GM12878 (cell line): Measurements from ENCODE around the gene NTM. TPM values are rescaled to one million over a fixed set of nuclear protein-coding genes. Genes with fewer than 3 reads are reported as not detected.

ENCODE experiments used
- KAT2A ChIP-seq: conservative IDR thresholded peaks from 2 replicates; pipeline ENCODE4 v1.6.1; 2011; ENCODE audit warnings: low read depth, low read length; ENCODE audit not compliant: control insufficient read depth
- NKRF ChIP-seq: fragments of 450-650 bp; conservative IDR thresholded peaks from 2 replicates; pipeline ENCODE4 v1.6.1; 2017; ENCODE audit warnings: mild to moderate bottlenecking, moderate library complexity
- SREBF2 ChIP-seq: IDR thresholded peaks from 2 replicates; pipeline ENCODE4 v1.6.1; 2012; ENCODE audit warnings: mild to moderate bottlenecking, low read length
- YBX1 ChIP-seq: fragments of 450-650 bp; IDR thresholded peaks from 2 replicates; pipeline ENCODE4 v1.6.1; 2016; ENCODE audit warnings: antibody characterized with exemption
- ZBTB33 ChIP-seq: fragments of 450-650 bp; IDR thresholded peaks from 2 replicates; pipeline ENCODE4 v1.6.1; 2017; ENCODE audit warnings: mild to moderate bottlenecking
- ZNF384 ChIP-seq: IDR thresholded peaks from 2 replicates; pipeline ENCODE4 v1.6.1; 2012; ENCODE audit warnings: low read depth, mild to moderate bottlenecking, low read length, improper control_type of control experiment, borderline replicate concordance
- ZNF592 ChIP-seq: fragments of 450-650 bp; IDR thresholded peaks from 2 replicates; pipeline ENCODE4 v1.6.1; 2017; ENCODE audit warnings: mild to moderate bottlenecking, moderate library complexity
- polyA plus RNA-seq, 11 experiments: library from polyadenylated mRNA; depleted of rRNA in 4 of 11; unstranded in 6 of 11; stranded (reverse) in 5 of 11; fragments of >200 nt; fragmentation: Nextera tagmentation in 4 of 11; fragmentation: Illumina TruSeq in 1 of 11; extraction: Ambion mirVana in 4 of 11; extraction: Trizol in 1 of 11; gene quantifications; 1 replicate in 1 of 11; 2 replicates in 10 of 11; pipeline versions ENCODE4 v1.2.1 to v1.2.3, GENCODE V29; 2011 to 2016; ENCODE audit warnings: inconsistent platforms in 2 of 11, missing spikeins in 2 of 11, low read depth in 1 of 11
- total RNA-seq, 4 experiments: library from RNA; depleted of rRNA in 3 of 4; stranded (reverse); fragments of >200 nt in 3 of 4; fragmentation: Illumina TruSeq in 1 of 4; extraction: Trizol in 1 of 4; gene quantifications; 2 replicates each; pipeline versions ENCODE4 v1.2.1 to v1.2.3, GENCODE V29; 2013 to 2021
- TF ChIP-seq, protein P1 (sequence below): fragments of 450-650 bp; IDR thresholded peaks from 2 replicates; pipeline ENCODE4 v1.6.1; 2018; ENCODE audit warnings: mild to moderate bottlenecking, low read depth, moderate library complexity; ENCODE audit not compliant: partially characterized antibody
- TF ChIP-seq, protein P2 (sequence below): IDR thresholded peaks from 2 replicates; pipeline ENCODE4 v1.6.1; 2012; ENCODE audit warnings: low read depth, low read length, improper control_type of control experiment

The NTM gene
- total and polyA plus RNA-seq, 10 of the 15 experiments (the other 5 are each of a cell fraction or from before 2014, with no cell fraction given), result not detected

DNA sequence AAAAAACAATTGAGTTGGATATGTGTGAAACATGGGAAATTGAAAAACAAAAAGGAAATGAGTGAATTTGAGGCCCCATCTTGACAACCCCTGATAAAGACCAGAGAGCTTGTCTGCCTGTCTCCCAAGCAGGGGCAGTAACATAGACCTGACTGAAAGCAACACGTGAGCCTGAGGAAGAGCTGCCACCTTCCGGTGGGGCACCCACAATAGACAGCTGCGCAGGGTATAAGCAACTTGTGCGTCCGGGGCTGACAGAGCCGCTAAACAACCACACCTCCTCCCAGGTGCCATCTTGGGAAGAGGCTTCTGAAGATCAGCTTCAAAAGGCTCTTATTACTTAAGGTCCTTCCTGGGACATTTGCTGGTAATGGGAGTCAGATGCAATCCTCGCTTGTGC is 166.8 kb downstream of the NTM start (continued):
- TF ChIP-seq ZNF592 (no peak), YBX1 (no peak), NKRF (no peak), ZBTB33 (no peak), SREBF2 (no peak), KAT2A (no peak), ZNF384 (no peak)
- TF ChIP-seq, protein P1, sequence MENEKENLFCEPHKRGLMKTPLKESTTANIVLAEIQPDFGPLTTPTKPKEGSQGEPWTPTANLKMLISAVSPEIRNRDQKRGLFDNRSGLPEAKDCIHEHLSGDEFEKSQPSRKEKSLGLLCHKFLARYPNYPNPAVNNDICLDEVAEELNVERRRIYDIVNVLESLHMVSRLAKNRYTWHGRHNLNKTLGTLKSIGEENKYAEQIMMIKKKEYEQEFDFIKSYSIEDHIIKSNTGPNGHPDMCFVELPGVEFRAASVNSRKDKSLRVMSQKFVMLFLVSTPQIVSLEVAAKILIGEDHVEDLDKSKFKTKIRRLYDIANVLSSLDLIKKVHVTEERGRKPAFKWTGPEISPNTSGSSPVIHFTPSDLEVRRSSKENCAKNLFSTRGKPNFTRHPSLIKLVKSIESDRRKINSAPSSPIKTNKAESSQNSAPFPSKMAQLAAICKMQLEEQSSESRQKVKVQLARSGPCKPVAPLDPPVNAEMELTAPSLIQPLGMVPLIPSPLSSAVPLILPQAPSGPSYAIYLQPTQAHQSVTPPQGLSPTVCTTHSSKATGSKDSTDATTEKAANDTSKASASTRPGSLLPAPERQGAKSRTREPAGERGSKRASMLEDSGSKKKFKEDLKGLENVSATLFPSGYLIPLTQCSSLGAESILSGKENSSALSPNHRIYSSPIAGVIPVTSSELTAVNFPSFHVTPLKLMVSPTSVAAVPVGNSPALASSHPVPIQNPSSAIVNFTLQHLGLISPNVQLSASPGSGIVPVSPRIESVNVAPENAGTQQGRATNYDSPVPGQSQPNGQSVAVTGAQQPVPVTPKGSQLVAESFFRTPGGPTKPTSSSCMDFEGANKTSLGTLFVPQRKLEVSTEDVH, result no peak
- TF ChIP-seq, protein P2, sequence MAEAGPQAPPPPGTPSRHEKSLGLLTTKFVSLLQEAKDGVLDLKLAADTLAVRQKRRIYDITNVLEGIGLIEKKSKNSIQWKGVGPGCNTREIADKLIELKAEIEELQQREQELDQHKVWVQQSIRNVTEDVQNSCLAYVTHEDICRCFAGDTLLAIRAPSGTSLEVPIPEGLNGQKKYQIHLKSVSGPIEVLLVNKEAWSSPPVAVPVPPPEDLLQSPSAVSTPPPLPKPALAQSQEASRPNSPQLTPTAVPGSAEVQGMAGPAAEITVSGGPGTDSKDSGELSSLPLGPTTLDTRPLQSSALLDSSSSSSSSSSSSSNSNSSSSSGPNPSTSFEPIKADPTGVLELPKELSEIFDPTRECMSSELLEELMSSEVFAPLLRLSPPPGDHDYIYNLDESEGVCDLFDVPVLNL, result no peak
